PC-9 (cell line): ENCODE results near the gene LRRC4B. TPM values are rescaled to one million over a fixed set of nuclear protein-coding genes. Genes with fewer than 3 reads are reported as not detected.

Experiments
- BruUV-seq: library from RNA; stranded (reverse); fragments of 400-500 nt; replicated peaks from 2 replicates; lab custom pipeline; 2021; lab: Mats Ljungman, UMichigan
- CTCF ChIA-PET: fragments of 300-600 bp; sonication (Branson Sonifier 250); formaldehyde crosslinking; loops from one replicate; lab custom pipeline; 2022; ENCODE audit warnings: antibody characterized with exemption; lab: Charles Lee
- POLR2A ChIA-PET: fragments of 300-600 bp; sonication (Branson Sonifier 250); formaldehyde crosslinking; loops from one replicate; lab custom pipeline; 2022; ENCODE audit warnings: antibody characterized with exemption; ENCODE audit not compliant: unreplicated experiment; lab: Charles Lee
- DNase-seq, 2 experiments: peaks; one replicate each; pipeline versions ENCODE4 v3.0.0 to v3.0.0-alpha.2; 2015 to 2022; ENCODE audit warnings: mixed read lengths in 1 of 2
- H2AFZ ChIP-seq: fragments of 200-600 bp; sonication (generic); 2 replicates; pipeline ENCODE4 v1.8.1; 2017; ENCODE audit warnings: antibody characterized with exemption
- H3F3A ChIP-seq: fragments of 200-600 bp; sonication (generic); 2 replicates; pipeline ENCODE4 v1.8.1; 2017; ENCODE audit warnings: antibody characterized with exemption, mild to moderate bottlenecking, low read depth; ENCODE audit not compliant: insufficient read depth
- H3K27ac ChIP-seq: fragments of 200-600 bp; sonication (generic); 2 replicates; pipeline ENCODE4 v1.6.1; 2016; ENCODE audit warnings: mixed run types
- H3K27me3 ChIP-seq: fragments of 200-600 bp; sonication (generic); 2 replicates; pipeline ENCODE4 v1.6.1; 2016; ENCODE audit warnings: low read depth, mixed run types; ENCODE audit not compliant: insufficient read depth
- H3K36me3 ChIP-seq: fragments of 200-600 bp; sonication (generic); 2 replicates; pipeline ENCODE4 v1.6.1; 2016; ENCODE audit warnings: low read depth, mixed run types
- H3K4me1 ChIP-seq: fragments of 200-600 bp; sonication (generic); replicated peaks from 2 replicates; pipeline ENCODE4 v1.6.1; 2016; ENCODE audit warnings: mixed run types; ENCODE audit not compliant: insufficient read depth
- H3K4me2 ChIP-seq: fragments of 200-600 bp; sonication (generic); 2 replicates; pipeline ENCODE4 v1.6.1; 2017; ENCODE audit warnings: mixed run types
- H3K4me3 ChIP-seq: fragments of 200-600 bp; sonication (generic); 2 replicates; pipeline ENCODE4 v1.6.1; 2016; ENCODE audit warnings: mixed run types
- H3K79me2 ChIP-seq: fragments of 200-600 bp; sonication (generic); 2 replicates; pipeline ENCODE4 v1.6.1; 2017; ENCODE audit warnings: low read depth, mixed run types
- H3K9me2 ChIP-seq: fragments of 200-600 bp; sonication (generic); 2 replicates; pipeline ENCODE4 v1.8.1; 2017; ENCODE audit warnings: mild to moderate bottlenecking; ENCODE audit not compliant: insufficient read depth
- H3K9me3 ChIP-seq: fragments of 200-600 bp; sonication (generic); 2 replicates; pipeline ENCODE4 v1.8.1; 2016; ENCODE audit warnings: low read depth; ENCODE audit not compliant: insufficient read depth
- H4K20me1 ChIP-seq: fragments of 200-600 bp; sonication (generic); 2 replicates; pipeline ENCODE4 v1.8.1; 2017; ENCODE audit not compliant: insufficient read depth
- EZH2 ChIP-seq: fragments of 200-600 bp; sonication (generic); IDR thresholded peaks from 2 replicates; pipeline ENCODE4 v1.8.0; 2017; ENCODE audit warnings: antibody characterized with exemption, low read depth
- intact Hi-C: fragments of 100-400 bp; cut with micrococcal nuclease; formaldehyde crosslinking; loops from one replicate; pipeline ENCODE4 v1.10.0; 2022; ENCODE audit not compliant: unreplicated experiment
- total RNA-seq: library from RNA; stranded (reverse); gene quantifications from 2 replicates; pipeline ENCODE4 v1.2.3, GENCODE V29; 2021
- TF ChIP-seq, protein P1 (sequence below): fragments of 200-600 bp; sonication (generic); conservative IDR thresholded peaks from 2 replicates; pipeline ENCODE4 v1.6.1; 2017; ENCODE audit warnings: mixed run types, antibody characterized with exemption, mild to moderate bottlenecking, moderate library complexity

LRRC4B gene
- total RNA-seq, 1 experiment from 2014 or later: not detected

GRCh38 chr19:50549059-50549926 is 18.9 kb downstream of the LRRC4B start:
- no peak overlapping the region for H3K4me2 ChIP-seq
- CTCF ChIA-PET: interaction anchor here (0.6 kb wide), 1 partner anchor 1852 kb away, joined by 3 read pairs; no protein-coding TSS in a partner anchor
- H3K9me3 ChIP-seq: no peaks in the 10 kb centered on the region
- no peaks in the 10 kb centered on the region for H3F3A ChIP-seq
- no peak overlapping the region for H3K27ac ChIP-seq
- H4K20me1 ChIP-seq: 0 out of 2 replicates have a peak, but pooled peaks cover under 1% of the 10 kb centered on the region
- no peak overlapping the region for H2AFZ ChIP-seq
- H3K79me2 ChIP-seq: no peaks in the 10 kb centered on the region
- POLR2A ChIA-PET: no interaction called here
- BruUV-seq: no TSS peak
- intact Hi-C loops: no loop called here
- peaks cover 89% of the 10 kb centered on the region for H3K27me3 ChIP-seq
- no peaks in the 10 kb centered on the region for H3K4me1 ChIP-seq
- DNase-seq: no peak
- H3K9me2 ChIP-seq: no peaks in the 10 kb centered on the region
- no peak for TF ChIP-seq EZH2
- TF ChIP-seq, protein P1, sequence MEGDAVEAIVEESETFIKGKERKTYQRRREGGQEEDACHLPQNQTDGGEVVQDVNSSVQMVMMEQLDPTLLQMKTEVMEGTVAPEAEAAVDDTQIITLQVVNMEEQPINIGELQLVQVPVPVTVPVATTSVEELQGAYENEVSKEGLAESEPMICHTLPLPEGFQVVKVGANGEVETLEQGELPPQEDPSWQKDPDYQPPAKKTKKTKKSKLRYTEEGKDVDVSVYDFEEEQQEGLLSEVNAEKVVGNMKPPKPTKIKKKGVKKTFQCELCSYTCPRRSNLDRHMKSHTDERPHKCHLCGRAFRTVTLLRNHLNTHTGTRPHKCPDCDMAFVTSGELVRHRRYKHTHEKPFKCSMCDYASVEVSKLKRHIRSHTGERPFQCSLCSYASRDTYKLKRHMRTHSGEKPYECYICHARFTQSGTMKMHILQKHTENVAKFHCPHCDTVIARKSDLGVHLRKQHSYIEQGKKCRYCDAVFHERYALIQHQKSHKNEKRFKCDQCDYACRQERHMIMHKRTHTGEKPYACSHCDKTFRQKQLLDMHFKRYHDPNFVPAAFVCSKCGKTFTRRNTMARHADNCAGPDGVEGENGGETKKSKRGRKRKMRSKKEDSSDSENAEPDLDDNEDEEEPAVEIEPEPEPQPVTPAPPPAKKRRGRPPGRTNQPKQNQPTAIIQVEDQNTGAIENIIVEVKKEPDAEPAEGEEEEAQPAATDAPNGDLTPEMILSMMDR: no peak
- no peak overlapping the region for H3K4me3 ChIP-seq
- no peaks in the 10 kb centered on the region for H3K36me3 ChIP-seq

- no peaks in the 10 kb centered on the region for H3K36me3 ChIP-seq
- POLR2A ChIA-PET: no interaction called here
- peaks cover 81% of the 10 kb centered on the region for H3K27me3 ChIP-seq
These were observed 19.8 kb downstream of the LRRC4B start for GRCh38 chr19:50548191-50549058.

More at GRCh38 chr19:50548191-50549058, 19.8 kb downstream of the LRRC4B start:
- H3K9me2 ChIP-seq: no peaks in the 10 kb centered on the region
- H3K27ac ChIP-seq: no peak overlapping the region
- no peaks in the 10 kb centered on the region for H3K79me2 ChIP-seq
- intact Hi-C loops: no loop called here
- BruUV-seq: no TSS peak
- CTCF ChIA-PET: no interaction called here
- TF ChIP-seq, protein P1: no peak
- TF ChIP-seq EZH2: no peak
- H3K4me1 ChIP-seq: no peaks in the 10 kb centered on the region
- H2AFZ ChIP-seq: no peak overlapping the region
- no peak overlapping the region for H3K4me3 ChIP-seq
- no peaks in the 10 kb centered on the region for H3K9me3 ChIP-seq
- no peak overlapping the region for H3K4me2 ChIP-seq
- no peak for DNase-seq
- H3F3A ChIP-seq: no peaks in the 10 kb centered on the region
- H4K20me1 ChIP-seq: no peaks in the 10 kb centered on the region
